Right lobe of liver (tissue), 6 donors: ENCODE results near the gene DHRS7. TPM values are rescaled to one million over a fixed set of nuclear protein-coding genes. Genes with fewer than 3 reads are reported as not detected.

Experiments
- ATAC-seq, 4 donors: fragments of 200-7000 bp; cut with Tn5 transposase; one replicate each; pipeline ENCODE4 v1.9.1; 2020; ENCODE audit warnings: mild to moderate bottlenecking in 4 of 4, moderate library complexity in 4 of 4
- DNase-seq, 3 donors: peaks; one replicate each; pipeline ENCODE4 v3.0.0-alpha.2; 2020
- H3K27ac ChIP-seq, 3 donors: fragments of 200-600 bp; one replicate each; pipeline ENCODE4 v1.8.0; 2022
- H3K27me3 ChIP-seq, 2 donors: fragments of 200-600 bp; one replicate each; pipeline ENCODE4 v1.8.0; 2022
- H3K36me3 ChIP-seq, 4 donors: fragments of 200-600 bp; sonication (generic) in 1 of 4; one replicate each; pipeline versions ENCODE4 v1.5.1 to v1.8.0; 2017 to 2022; ENCODE audit warnings: control low read depth in 1 of 4
- H3K4me1 ChIP-seq, 4 donors: fragments of 200-600 bp; sonication (generic) in 1 of 4; one replicate each; pipeline versions ENCODE4 v1.5.1 to v1.8.0; 2017 to 2022; ENCODE audit warnings: control low read depth in 1 of 4
- H3K4me3 ChIP-seq, 3 donors: fragments of 200-600 bp; one replicate each; pipeline ENCODE4 v1.8.0; 2022
- H3K9me3 ChIP-seq, 4 donors: fragments of 200-600 bp; sonication (generic) in 1 of 4; one replicate each; pipeline versions ENCODE4 v1.5.1 to v1.8.0; 2017 to 2022; ENCODE audit warnings: control low read depth in 1 of 4
- POLR2A ChIP-seq: fragments of 450-650 bp; IDR thresholded peaks from one replicate; pipeline ENCODE4 v1.6.1; 2017; ENCODE audit warnings: antibody characterized with exemption, mild to moderate bottlenecking
- WGBS: methylation state at CpG from one replicate; pipeline ENCODE4 v1.1.6; 2018; ENCODE audit warnings: low coverage, low lambda C conversion rate; ENCODE audit not compliant: insufficient coverage; ENCODE audit errors: missing lambda C conversion rate; 5-methylcytosine and 5-hydroxymethylcytosine counted together
- intact Hi-C, 2 donors: fragments of 100-400 bp; cut with DNase I; formaldehyde crosslinking; loops; one replicate each; pipeline versions ENCODE4 v1.11.2 to v1.14.1; 2022
- total RNA-seq, 6 experiments: library from RNA; depleted of rRNA in 2 of 6; stranded (reverse); fragments of >200 nt in 2 of 6; fragmentation: NEBNext Ultra II Directional in 3 of 6; extraction: Animal tissue kit (Norgen Biotek cat#: 25700) in 3 of 6; gene quantifications; one replicate each; pipeline versions ENCODE4 v1.1.0 to v1.2.4, GENCODE V29; 2016 to 2023
- TF ChIP-seq, protein P1 (sequence below), 4 donors: fragments of 200-600 bp in 3 of 4; fragments of 450-650 bp in 1 of 4; IDR thresholded peaks; one replicate each; pipeline versions ENCODE4 v1.5.1 to v1.8.0; 2016 to 2022; ENCODE audit warnings: antibody characterized with exemption in 4 of 4, mild to moderate bottlenecking in 2 of 4
- donor health status: DM: no; HTN: yes; CAD: no.
- donor health status: DM: no; HTN: no; CAD: no.
- donor health status: DM: no; HTN: no; CAD: no.
- donor health status: DM: no; HTN: yes; CAD: no.
- donor health status: DM: no; HTN: yes; CAD: no.

Gene DHRS7
- total RNA-seq, 6 experiments from 2014 or later: 65.0 to 153 (median 116) TPM

DNA sequence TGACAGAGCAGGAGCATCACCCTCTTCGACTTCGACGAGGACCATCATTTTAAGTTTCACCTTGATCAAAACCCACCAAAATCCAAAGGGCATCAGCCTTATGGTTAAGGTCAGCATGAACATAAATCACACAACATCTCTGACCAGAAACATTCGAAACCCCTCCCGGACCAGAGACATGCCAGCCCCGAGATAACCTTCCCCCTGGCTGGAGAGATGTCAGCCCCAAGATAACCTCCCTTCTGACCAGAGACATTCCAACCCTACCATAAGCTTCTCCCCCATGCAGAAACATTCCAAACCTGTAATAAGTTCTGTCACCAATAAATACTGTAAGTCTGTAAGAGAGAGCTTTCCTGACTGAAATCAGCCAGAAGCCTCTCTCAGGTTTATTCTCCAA lies 67.2 kb downstream of the DHRS7 start:
- Histone ChIP-seq H3K27me3 (no peaks in the 10 kb centered on the region), H3K4me1 (no peaks in the 10 kb centered on the region), H3K27ac (no peak overlapping the region), H3K9me3 (no peaks in the 10 kb centered on the region), H3K36me3 (no peaks in the 10 kb centered on the region), H3K4me3 (no peak overlapping the region)
- no peak for DNase-seq
- TF ChIP-seq, protein P1, sequence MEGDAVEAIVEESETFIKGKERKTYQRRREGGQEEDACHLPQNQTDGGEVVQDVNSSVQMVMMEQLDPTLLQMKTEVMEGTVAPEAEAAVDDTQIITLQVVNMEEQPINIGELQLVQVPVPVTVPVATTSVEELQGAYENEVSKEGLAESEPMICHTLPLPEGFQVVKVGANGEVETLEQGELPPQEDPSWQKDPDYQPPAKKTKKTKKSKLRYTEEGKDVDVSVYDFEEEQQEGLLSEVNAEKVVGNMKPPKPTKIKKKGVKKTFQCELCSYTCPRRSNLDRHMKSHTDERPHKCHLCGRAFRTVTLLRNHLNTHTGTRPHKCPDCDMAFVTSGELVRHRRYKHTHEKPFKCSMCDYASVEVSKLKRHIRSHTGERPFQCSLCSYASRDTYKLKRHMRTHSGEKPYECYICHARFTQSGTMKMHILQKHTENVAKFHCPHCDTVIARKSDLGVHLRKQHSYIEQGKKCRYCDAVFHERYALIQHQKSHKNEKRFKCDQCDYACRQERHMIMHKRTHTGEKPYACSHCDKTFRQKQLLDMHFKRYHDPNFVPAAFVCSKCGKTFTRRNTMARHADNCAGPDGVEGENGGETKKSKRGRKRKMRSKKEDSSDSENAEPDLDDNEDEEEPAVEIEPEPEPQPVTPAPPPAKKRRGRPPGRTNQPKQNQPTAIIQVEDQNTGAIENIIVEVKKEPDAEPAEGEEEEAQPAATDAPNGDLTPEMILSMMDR (IDR thresholded peaks at IDR 0.05): no peak
- TF ChIP-seq POLR2A: no peak
- intact Hi-C loops: loop anchor here in 1 of 2 donors (10.0 kb wide), 1 partner anchor 67 kb away; the partner anchor contains the start of gene DHRS7
- no peak for ATAC-seq
- 88% methylated on average over 6 of the region's 6 CpGs for WGBS

GRCh38 chr14:60095781-60096450 lies 69.3 kb downstream of the DHRS7 start:
- H3K36me3 ChIP-seq: no peaks in the 10 kb centered on the region
- no peaks in the 10 kb centered on the region for H3K27me3 ChIP-seq
- ATAC-seq: no peak
- no peak for TF ChIP-seq POLR2A
- TF ChIP-seq, protein P1 (IDR thresholded peaks at IDR 0.05): no peak
- no peak overlapping the region for H3K4me3 ChIP-seq
- H3K4me1 ChIP-seq: no peaks in the 10 kb centered on the region
- DNase-seq: no peak
- WGBS: 69% methylated on average over 3 of the region's 3 CpGs
- intact Hi-C loops: loop anchor here in 1 of 2 donors (10.0 kb wide), 1 partner anchor 69 kb away; the partner anchor contains the start of gene DHRS7
- no peaks in the 10 kb centered on the region for H3K9me3 ChIP-seq
- no peak overlapping the region for H3K27ac ChIP-seq

DNA sequence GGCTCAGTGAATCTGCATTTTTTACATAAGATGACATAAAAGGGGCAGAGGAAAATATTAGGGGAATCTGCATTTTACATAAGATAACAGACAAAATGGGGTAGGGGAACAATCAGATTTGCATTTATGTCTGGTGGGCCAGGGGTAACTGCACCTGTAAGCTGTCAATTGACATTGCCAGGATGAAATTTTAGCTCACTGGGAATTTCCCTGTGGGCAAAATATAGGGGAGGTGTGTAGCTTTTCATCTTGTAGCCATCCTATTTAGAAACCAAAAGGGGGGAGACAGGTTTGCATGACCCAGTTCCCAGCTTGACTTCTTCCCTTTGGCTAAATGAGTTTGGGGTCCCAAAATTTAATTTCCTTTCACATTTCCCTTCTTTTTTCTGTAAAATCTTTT lies 70.0 kb downstream of the DHRS7 start:
- intact Hi-C loops: loop anchor here in 1 of 2 donors (10.0 kb wide), 1 partner anchor 70 kb away; the partner anchor contains the start of gene DHRS7
- no peaks in the 10 kb centered on the region for H3K9me3 ChIP-seq
- no peak for ATAC-seq

GRCh38 chr14:60094306-60094897 lies 70.8 kb downstream of the DHRS7 start:
- intact Hi-C loops: loop anchor here in 1 of 2 donors (10.0 kb wide), 1 partner anchor 70 kb away; the partner anchor contains the start of gene DHRS7
- DNase-seq: no peak
- no peak for ATAC-seq
- Histone ChIP-seq H3K4me1 (peaks cover 0 to 4% (median 0%) of the 10 kb centered on the region in 4 donors), H3K27ac (no peak overlapping the region), H3K36me3 (no peaks in the 10 kb centered on the region), H3K9me3 (no peaks in the 10 kb centered on the region), H3K27me3 (no peaks in the 10 kb centered on the region), H3K4me3 (no peak overlapping the region)
- TF ChIP-seq, protein P1 (IDR thresholded peaks at IDR 0.05): no peak
- no peak for TF ChIP-seq POLR2A
- 53% methylated on average over 4 of the region's 5 CpGs for WGBS

More for the DNA sequence above, 70.0 kb downstream of the DHRS7 start:
- TF ChIP-seq POLR2A: no peak
- TF ChIP-seq, protein P1 (IDR thresholded peaks at IDR 0.05): no peak
- Histone ChIP-seq H3K27ac (no peak overlapping the region), H3K36me3 (no peaks in the 10 kb centered on the region), H3K4me1 (peaks cover 0 to 4% (median 0%) of the 10 kb centered on the region in 4 donors), H3K27me3 (no peaks in the 10 kb centered on the region), H3K4me3 (no peak overlapping the region)
- DNase-seq: no peak

Other genes starting within 250 kb of the DHRS7 start
- gene LRRC9, start 245.3 kb downstream of the DHRS7 start, total RNA-seq: under 1 TPM in 1 of 6 experiments, not detected in 5; 0.15 TPM
- 10 to 100 TPM; 14.2 to 36.4 (median 17.8) TPM for gene PCNX4, start 73.5 kb downstream of the DHRS7 start, total RNA-seq
- 10 to 100 TPM; 32.6 to 54.7 (median 39.4) TPM for gene PPM1A, start 83.8 kb upstream of the DHRS7 start, total RNA-seq